ENCODE results near the gene PRELID1.
"Not testable (repeated sequence)": the region's sequence is repeated elsewhere in the genome, so short reads cannot be mapped to it uniquely, and the experiment has no call there.

The PRELID1 gene

GRCh38 chr5:177300236-177300880 is 3.2 kb upstream of the PRELID1 start:
- DNase-seq, result peak; percentile 40

GRCh38 chr5:177300951-177301350 is 2.6 kb upstream of the PRELID1 start:
- DNase-seq, result no peak

DNA sequence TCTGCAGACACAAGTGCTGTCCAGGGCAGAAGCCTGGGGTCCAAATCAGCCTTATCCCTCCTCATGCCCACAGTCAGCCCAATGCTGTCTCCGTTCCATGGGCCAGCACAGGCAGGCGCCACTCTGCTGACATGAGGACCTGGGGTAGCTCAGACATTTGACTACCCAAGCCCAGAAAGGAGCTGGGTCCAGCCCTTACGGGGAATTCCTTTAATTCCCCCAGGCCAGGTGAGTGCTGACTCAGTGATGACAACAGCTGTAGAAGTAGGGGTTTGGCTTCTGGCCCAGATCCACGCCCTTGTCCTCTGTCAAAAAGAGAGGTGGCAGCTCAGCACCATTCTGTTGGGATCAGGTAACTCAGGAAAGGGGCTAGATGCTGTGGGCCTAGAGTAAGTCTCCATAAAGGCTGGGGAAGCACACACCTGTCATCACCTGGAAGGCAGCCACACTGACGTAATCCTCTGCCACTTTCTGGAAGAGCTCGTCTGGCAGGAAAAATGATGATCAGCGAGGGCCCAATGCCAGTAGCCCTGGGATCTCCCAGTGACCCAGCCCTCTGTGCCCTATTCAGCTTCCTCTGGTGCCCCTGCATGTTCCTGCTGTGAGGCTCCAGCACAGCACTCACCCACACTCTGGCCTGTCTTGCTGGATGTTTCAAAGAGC is 2.0 kb upstream of the PRELID1 start:
- DNase-seq, result peak; percentile 9

DNA sequence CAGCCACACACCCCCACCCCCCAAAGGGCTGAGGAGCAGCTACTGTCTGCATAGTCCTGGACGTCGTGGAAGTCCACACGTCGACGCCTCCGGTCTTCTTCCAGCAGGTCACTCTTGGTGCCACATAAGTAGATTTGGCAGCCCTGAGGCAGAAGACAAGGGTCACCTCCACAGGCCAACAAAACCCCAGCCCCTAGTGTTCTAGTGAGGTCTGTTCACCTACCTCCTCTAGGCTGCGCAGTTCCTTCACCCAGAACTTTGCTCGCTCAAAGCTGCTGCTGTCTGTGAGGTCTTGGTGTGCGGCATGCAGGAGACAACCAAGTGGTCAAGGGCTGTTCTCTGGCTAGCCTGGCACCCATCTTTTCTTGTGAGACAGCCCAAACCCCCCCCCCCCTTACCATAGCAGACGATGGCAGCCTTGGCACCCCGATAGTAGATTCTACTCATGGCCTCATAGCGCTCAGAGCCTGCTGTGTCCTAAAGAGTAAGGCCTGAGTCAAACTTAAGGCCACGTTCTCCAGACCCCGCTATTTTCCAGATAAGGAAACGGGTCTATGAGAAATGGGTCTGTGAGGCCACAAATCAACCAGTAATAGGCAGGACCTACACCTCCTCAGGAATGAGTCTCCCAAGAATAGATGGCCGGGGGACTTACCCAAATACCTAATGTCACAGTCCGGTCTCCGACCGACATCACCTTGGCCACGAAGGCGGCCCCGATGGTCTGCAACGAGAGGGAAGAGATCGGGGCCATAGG is 1.1 kb upstream of the PRELID1 start:
- DNase-seq, result no peak

GRCh38 chr5:177303925-177304391 is 359 bp downstream of the PRELID1 start:
- no peak for DNase-seq

- DNase-seq, result peak; percentile 20
These were observed 957 bp downstream of the PRELID1 start for GRCh38 chr5:177304392-177305119.

DNA sequence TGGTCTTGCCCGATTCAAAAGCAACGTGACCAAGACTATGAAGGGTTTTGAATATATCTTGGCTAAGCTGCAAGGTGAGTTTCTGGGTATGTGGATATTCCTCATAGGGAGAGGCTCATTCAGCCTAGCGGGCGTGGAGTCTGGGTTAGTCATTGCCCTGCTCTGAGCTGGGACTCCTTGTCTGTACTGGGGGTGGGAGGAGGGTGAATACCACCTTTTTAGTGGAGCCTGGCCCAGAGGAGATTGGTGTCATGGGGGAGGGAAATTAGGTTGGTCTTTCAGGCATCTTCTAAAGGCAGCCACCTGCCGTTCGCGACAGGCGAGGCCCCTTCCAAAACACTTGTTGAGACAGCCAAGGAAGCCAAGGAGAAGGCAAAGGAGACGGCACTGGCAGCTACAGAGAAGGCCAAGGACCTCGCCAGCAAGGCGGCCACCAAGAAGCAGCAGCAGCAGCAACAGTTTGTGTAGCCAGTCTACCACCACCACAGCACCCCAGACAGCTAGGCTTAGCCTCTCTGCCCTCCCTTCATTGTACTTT is 2.6 kb downstream of the PRELID1 start:
- not testable (repeated sequence) for DNase-seq

DNA sequence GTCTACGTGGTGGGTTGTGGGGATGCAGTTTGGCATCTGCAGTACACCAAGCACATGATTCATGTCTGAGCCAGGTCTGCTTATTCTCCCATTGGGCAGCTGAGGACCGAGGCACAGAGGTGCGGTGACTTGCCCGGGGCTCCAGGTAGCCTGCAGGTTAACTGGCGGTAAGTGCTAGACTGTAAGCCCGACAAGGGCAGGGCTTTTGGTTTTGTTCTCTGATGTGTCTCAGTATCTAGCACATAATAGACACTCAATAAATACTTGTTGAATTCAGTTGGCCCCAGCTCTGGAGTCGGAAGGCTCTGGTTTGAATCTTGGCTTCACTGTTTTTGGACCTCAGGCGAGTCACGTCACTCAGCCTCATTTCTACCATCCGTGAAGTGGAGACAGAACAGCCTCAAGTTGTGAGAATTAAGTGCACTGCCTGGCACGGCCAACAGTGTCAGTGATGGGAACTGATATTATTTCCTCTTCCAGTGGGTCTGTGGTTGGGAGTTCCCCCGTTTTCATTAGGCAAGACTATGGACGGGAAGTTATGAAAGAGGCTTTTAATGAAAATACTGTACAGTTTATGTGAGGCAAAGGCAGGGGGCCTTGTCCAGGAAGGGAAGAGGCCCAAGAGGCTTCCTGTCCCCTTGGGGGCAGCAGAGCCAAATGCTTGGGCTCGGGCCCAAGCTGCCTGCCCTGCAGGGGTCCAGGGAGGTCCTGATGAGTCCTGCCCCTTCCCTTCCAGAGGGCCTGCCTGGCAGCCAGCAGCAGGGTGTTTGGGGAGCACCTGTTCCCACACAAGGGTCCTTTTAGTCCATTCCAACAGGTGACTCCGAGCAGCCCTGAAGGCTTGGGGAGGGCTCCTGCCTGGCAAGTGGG is 3.3 kb downstream of the PRELID1 start:
- DNase-seq, result no peak

DNA sequence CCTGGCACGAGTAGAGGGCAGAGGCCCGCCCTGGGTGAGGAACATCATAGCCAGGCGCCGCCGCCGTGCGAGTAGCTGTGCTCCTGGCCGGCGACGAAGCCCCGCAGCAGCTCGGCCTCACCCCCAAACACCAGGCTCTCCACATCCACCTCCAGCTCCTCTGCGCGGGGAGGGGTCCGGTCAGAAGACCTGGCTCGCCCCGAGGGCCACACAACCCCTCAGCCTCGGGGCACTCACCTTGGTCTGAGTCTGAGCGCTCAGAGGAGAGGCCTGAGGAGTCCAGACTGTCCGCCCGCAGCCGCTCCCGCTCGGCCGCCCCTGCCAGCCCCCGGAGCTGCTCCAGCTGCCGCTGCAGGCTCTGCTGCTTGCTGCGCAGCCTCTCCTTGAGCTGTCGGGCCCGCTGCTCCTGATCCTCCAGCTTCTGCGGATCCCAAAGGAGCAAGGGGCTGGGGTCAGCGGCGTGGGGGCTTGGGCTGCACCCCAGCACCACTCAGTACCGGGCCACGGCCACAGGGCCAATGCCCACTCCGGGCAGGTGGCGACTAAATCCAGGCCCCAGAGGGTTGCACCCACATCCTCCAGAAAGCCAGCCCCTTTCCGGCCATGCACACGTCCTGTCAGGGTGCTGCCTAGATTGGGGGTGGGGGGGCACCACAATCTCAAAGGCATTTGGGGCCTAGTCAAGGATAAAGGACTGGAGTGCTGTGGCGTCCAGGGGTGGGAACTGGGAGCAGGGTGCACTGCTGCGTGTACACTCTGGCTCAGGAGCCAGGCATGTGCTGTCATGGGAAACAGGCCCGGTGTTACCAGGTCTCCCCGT is 4.2 kb downstream of the PRELID1 start:
- DNase-seq, result no peak

DNA sequence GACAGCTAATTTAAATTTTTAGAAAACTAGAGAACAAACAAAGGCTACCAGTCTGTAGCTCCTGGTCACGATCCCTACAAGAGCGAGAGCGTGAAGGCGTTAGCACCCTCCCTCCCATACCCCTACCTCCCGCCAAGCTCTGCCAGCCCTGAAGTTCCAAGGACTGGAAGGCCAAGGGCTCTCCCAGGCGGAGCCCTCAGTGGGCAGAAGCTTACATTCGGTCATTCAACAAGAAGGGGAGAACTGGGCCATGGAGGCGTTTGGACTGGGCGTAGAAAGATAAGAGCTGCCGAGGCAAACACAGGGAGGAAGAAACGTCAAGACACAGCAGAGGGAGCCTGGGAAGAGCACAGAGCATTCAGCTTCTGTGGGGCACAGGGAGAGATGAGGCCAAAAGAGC is 5.1 kb downstream of the PRELID1 start:
- DNase-seq, result no peak

GRCh38 chr5:177309351-177310191 is 6.0 kb downstream of the PRELID1 start:
- peak; percentile 63 for DNase-seq

GRCh38 chr5:177310332-177310731 is 6.7 kb downstream of the PRELID1 start:
- DNase-seq, result no peak

GRCh38 chr5:177310757-177311391 is 7.3 kb downstream of the PRELID1 start:
- DNase-seq, result no peak

- no peak for DNase-seq
These were observed 7.8 kb downstream of the PRELID1 start for GRCh38 chr5:177311392-177311722.

DNA sequence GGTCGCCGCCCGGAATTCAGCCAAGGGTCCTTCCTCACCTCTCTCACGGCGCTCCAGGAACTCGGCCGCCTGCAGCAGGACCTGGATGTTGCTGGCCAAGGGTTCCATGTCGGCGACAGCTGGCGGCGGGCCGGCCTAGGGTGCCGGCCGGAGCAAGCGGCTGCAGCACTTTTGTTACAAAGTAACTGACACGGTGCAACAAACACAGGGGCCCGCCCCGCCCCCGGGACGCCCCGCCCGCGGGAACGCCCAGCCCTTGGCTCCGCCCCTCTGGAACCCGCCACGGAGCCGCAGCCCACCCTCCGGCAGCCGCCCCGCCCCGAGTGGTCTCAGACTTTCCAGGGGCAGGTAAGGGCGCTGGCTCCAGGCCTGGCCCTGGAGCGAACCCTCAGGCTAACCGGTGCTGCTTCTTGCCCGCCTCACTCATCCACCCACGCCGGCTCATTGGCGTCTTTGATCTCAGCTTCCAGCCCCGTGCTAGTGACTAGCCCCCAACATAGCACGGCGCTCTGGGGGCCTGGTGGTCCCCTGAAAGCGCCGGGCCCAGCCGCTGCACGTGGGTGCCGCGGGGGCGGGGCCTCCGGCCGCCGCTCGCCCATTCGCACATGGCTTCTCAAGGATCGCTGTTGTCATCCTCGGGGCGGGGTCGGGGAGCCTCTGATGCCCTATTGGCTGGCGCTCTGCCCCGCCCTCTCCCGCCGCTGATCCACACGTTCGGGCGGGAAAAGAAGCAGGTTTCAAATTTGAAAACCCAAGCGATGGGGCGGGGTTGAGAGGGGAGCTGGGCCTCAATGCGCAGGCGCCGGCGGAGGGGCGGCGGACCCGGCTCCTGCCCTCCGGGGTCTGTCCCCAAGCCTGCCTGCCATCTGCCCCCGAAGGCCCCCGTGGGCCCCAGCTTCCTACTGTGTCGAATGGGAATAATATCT is 8.4 kb downstream of the PRELID1 start, which contains the start of gene MXD3:
MXD3 (minus strand) TSS at position 176 of the 926 bp plus-strand sequence; CDS start at position 108, 68 bp downstream.
- peak; percentile 97 for DNase-seq

DNA sequence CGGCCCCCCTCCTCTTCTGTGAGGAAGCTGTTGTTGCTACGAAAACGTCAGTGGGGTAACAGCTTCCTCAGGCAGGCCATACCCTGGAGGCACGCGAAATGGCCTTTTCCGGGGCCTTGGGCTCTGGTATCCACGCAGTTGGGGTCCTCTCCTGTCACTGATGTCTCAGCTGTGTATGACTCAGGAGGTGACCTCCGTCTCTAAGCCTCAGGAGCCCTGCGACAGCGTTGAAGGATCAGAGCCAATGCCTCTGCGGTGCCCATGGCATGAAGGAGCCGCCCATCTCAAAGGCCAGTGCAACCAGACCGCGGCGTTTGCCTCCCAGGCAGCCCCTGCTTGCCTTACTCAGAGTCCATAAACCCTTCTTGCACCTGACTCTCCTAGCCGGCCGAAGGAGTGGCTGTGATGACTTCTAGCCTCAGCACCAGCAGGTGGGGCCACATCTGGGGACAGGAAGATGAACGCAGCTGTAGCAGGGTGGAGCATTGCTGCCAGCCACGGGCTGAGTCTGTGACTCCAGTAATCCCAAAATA is 9.1 kb downstream of the PRELID1 start:
- no peak for DNase-seq

GRCh38 chr5:177313561-177314259 is 10.1 kb downstream of the PRELID1 start:
- DNase-seq, result no peak
